Mucosa of stomach (tissue), 1 donor: ENCODE measurements around the gene CSF1.

ENCODE experiments used
- H3K27me3 ChIP-seq: one replicate; pipeline ENCODE4 v1.7.0; 2013; ENCODE audit warnings: mild to moderate bottlenecking, low read length; ENCODE audit not compliant: control insufficient read depth, insufficient read depth
- H3K36me3 ChIP-seq: one replicate; pipeline ENCODE4 v1.7.0; 2013; ENCODE audit warnings: low read length; ENCODE audit not compliant: control insufficient read depth, insufficient read depth
- H3K4me1 ChIP-seq: one replicate; pipeline ENCODE4 v1.7.0; 2013; ENCODE audit warnings: mild to moderate bottlenecking, low read length; ENCODE audit not compliant: control insufficient read depth, insufficient read depth
- H3K4me3 ChIP-seq: one replicate; pipeline ENCODE4 v1.7.0; 2013; ENCODE audit warnings: low read length
- H3K9ac ChIP-seq: one replicate; pipeline ENCODE4 v1.7.0; 2013; ENCODE audit warnings: mild to moderate bottlenecking, low read length, moderate library complexity
- H3K9me3 ChIP-seq: one replicate; pipeline ENCODE4 v1.7.0; 2013; ENCODE audit warnings: mild to moderate bottlenecking, low read length, moderate library complexity; ENCODE audit not compliant: control insufficient read depth
- donor health status: Pancreatic carcinoma.

The CSF1 gene

GRCh38 chr1:109886827-109887226 is 23.8 kb upstream of the CSF1 start:
- H3K9ac ChIP-seq = no peak overlapping the region
- H3K27me3 ChIP-seq = no peaks in the 10 kb centered on the region
- no peaks in the 10 kb centered on the region for H3K9me3 ChIP-seq
- H3K4me1 ChIP-seq = peaks cover 19% of the 10 kb centered on the region
- H3K4me3 ChIP-seq = no peak overlapping the region
- H3K36me3 ChIP-seq = no peaks in the 10 kb centered on the region

- no peaks in the 10 kb centered on the region for H3K36me3 ChIP-seq
- no peaks in the 10 kb centered on the region for H3K27me3 ChIP-seq
- H3K9me3 ChIP-seq = no peaks in the 10 kb centered on the region
- H3K9ac ChIP-seq = no peak overlapping the region
- no peak overlapping the region for H3K4me3 ChIP-seq
- H3K4me1 ChIP-seq = peaks cover 21% of the 10 kb centered on the region
These were observed 23.4 kb upstream of the CSF1 start for GRCh38 chr1:109887271-109887670.

- Histone ChIP-seq H3K9me3 (no peaks in the 10 kb centered on the region), H3K4me1 (peaks cover 21% of the 10 kb centered on the region), H3K9ac (no peak overlapping the region), H3K27me3 (no peaks in the 10 kb centered on the region), H3K36me3 (no peaks in the 10 kb centered on the region), H3K4me3 (no peak overlapping the region)
These were observed 22.8 kb upstream of the CSF1 start for GRCh38 chr1:109887884-109888283.

- no peaks in the 10 kb centered on the region for H3K27me3 ChIP-seq
- H3K4me1 ChIP-seq = peaks cover 19% of the 10 kb centered on the region
- H3K9me3 ChIP-seq = no peaks in the 10 kb centered on the region
- H3K9ac ChIP-seq = no peak overlapping the region
- H3K36me3 ChIP-seq = no peaks in the 10 kb centered on the region
- no peak overlapping the region for H3K4me3 ChIP-seq
These were observed 21.6 kb upstream of the CSF1 start for GRCh38 chr1:109889094-109889493.

GRCh38 chr1:109890115-109890953 is 20.3 kb upstream of the CSF1 start:
- Histone ChIP-seq H3K27me3 (no peaks in the 10 kb centered on the region), H3K36me3 (no peaks in the 10 kb centered on the region), H3K4me1 (peaks cover 19% of the 10 kb centered on the region), H3K4me3 (no peak overlapping the region), H3K9ac (no peak overlapping the region), H3K9me3 (no peaks in the 10 kb centered on the region)

GRCh38 chr1:109891930-109892329 is 18.7 kb upstream of the CSF1 start:
- Histone ChIP-seq H3K36me3 (no peaks in the 10 kb centered on the region), H3K4me1 (peaks cover 14% of the 10 kb centered on the region), H3K4me3 (no peak overlapping the region), H3K9ac (no peak overlapping the region), H3K27me3 (no peaks in the 10 kb centered on the region), H3K9me3 (no peaks in the 10 kb centered on the region)

GRCh38 chr1:109892561-109893368 is 17.9 kb upstream of the CSF1 start:
- H3K4me3 ChIP-seq = no peak overlapping the region
- peaks cover 14% of the 10 kb centered on the region for H3K4me1 ChIP-seq
- H3K9ac ChIP-seq = no peak overlapping the region
- no peaks in the 10 kb centered on the region for H3K27me3 ChIP-seq
- H3K9me3 ChIP-seq = no peaks in the 10 kb centered on the region
- H3K36me3 ChIP-seq = no peaks in the 10 kb centered on the region

GRCh38 chr1:109893532-109894171 is 17.0 kb upstream of the CSF1 start:
- Histone ChIP-seq H3K4me1 (peaks cover 14% of the 10 kb centered on the region), H3K9me3 (no peaks in the 10 kb centered on the region), H3K4me3 (no peak overlapping the region), H3K36me3 (no peaks in the 10 kb centered on the region), H3K27me3 (no peaks in the 10 kb centered on the region), H3K9ac (no peak overlapping the region)

GRCh38 chr1:109894823-109895719 is 15.6 kb upstream of the CSF1 start:
- H3K4me1 ChIP-seq = peaks cover 14% of the 10 kb centered on the region
- H3K4me3 ChIP-seq = no peak overlapping the region
- H3K36me3 ChIP-seq = no peaks in the 10 kb centered on the region
- no peaks in the 10 kb centered on the region for H3K9me3 ChIP-seq
- no peaks in the 10 kb centered on the region for H3K27me3 ChIP-seq
- H3K9ac ChIP-seq = no peak overlapping the region

- H3K4me1 ChIP-seq = peaks cover 14% of the 10 kb centered on the region
- H3K9ac ChIP-seq = no peak overlapping the region
These were observed 14.7 kb upstream of the CSF1 start for GRCh38 chr1:109895720-109896504.

GRCh38 chr1:109896681-109897080 is 14.0 kb upstream of the CSF1 start:
- Histone ChIP-seq H3K4me3 (no peak overlapping the region), H3K9me3 (no peaks in the 10 kb centered on the region), H3K4me1 (peaks cover 21% of the 10 kb centered on the region), H3K36me3 (no peaks in the 10 kb centered on the region), H3K9ac (no peak overlapping the region), H3K27me3 (no peaks in the 10 kb centered on the region)

More at GRCh38 chr1:109895720-109896504, 14.7 kb upstream of the CSF1 start:
- Histone ChIP-seq H3K36me3 (no peaks in the 10 kb centered on the region), H3K9me3 (no peaks in the 10 kb centered on the region), H3K27me3 (no peaks in the 10 kb centered on the region), H3K4me3 (no peak overlapping the region)
